Measurements from ENCODE around the gene OR8H2.
"Not testable (repeated sequence)": the region's sequence is repeated elsewhere in the genome, so short reads cannot be mapped to it uniquely, and the experiment has no call there.

The OR8H2 gene

GRCh38 chr11:56103210-56103737 is at the start of gene OR8H2:
Gene OR8H2 (plus strand): TSS chr11:56103687. CDS start chr11:56105043, 1,356 bp downstream.
- no peak for DNase-seq

- DNase-seq, result not testable (repeated sequence)
Observed at GRCh38 chr11:56056366-56056765, 47.1 kb upstream of the OR8H2 start.

GRCh38 chr11:56057661-56058237 is 45.7 kb upstream of the OR8H2 start:
- DNase-seq, result not testable (repeated sequence)

- DNase-seq, result not testable (repeated sequence)
Observed at GRCh38 chr11:56058260-56058780, 45.2 kb upstream of the OR8H2 start.

- no peak for DNase-seq
Observed at GRCh38 chr11:56066980-56067379, 36.5 kb upstream of the OR8H2 start.

GRCh38 chr11:56089697-56090096 is 13.8 kb upstream of the OR8H2 start:
- no peak for DNase-seq

GRCh38 chr11:56093008-56093407 is 10.5 kb upstream of the OR8H2 start, which contains the start of gene OR8I2:
Gene OR8I2 (plus strand): TSS chr11:56093308. CDS start chr11:56093308, 0 bp downstream.
- DNase-seq, result no peak

- DNase-seq, result no peak
Observed at GRCh38 chr11:56122073-56122472, 18.6 kb downstream of the OR8H2 start, which contains the start of gene OR8H3. Gene OR8H3 (plus strand): TSS chr11:56122373. CDS start chr11:56122373, 0 bp downstream.

- no peak for DNase-seq
Observed at GRCh38 chr11:56140151-56140661, 36.7 kb downstream of the OR8H2 start, which contains the start of gene OR8J3. Gene OR8J3 (minus strand): TSS chr11:56140201. CDS start chr11:56137718, 2,483 bp downstream.

GRCh38 chr11:56143681-56144080 is 40.2 kb downstream of the OR8H2 start:
- not testable (repeated sequence) for DNase-seq

- DNase-seq, result no peak
Observed at GRCh38 chr11:56151376-56151775, 47.9 kb downstream of the OR8H2 start.

GRCh38 chr11:56152333-56152732 is 48.8 kb downstream of the OR8H2 start:
- DNase-seq, result no peak
